ENCODE results near the gene GLG1.
A peak's percentile ranks its signal among the peaks of the same experiment; 100 is the strongest.
"Not testable (repeated sequence)": the region's sequence is repeated elsewhere in the genome, so short reads cannot be mapped to it uniquely, and the experiment has no call there.

GLG1 gene

DNA sequence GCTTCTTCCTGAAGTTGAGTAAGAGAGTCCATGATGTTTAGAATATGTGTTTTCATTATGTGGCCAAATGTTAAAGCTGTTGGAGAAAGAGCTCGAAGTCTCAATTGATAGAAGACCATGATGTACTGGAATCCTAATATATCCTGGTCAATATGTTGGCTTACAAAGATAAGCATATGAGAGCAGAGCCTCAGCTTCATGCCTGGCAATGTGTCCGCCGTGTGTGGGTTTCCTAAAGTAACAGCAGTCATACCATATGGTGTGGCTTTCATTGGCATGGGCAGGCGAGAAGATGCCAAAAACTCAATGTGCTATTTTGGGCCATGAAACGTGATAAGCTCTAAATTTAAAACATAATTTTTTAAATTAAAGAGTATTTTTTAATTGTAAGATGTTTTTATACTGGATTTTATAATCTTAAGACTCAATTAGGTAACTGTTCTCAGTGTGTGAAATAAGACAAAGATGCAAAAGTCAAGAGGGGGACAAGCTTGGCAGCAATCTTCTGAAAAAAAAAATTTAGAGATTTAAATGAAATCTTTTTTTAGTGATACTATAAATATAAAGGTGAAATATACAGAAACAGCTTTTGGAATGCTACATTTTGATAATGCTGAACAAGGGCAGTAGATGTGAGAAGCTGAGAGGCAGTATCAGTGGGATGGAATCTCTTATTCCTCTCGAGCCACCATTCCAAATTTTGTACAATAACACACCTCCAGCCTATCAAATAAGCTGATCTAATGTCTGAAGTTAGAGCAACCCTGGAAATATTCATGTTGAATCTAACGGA is 56.5 kb downstream of the GLG1 start:
- H3K27me3 Mint-ChIP-seq; H3K4me3 Mint-ChIP-seq; H3K9me3 Mint-ChIP-seq (ENCODE audit: low read depth); H3K36me3 Mint-ChIP-seq; H3K27ac Mint-ChIP-seq: not testable (repeated sequence)
- peaks cover 17% of the 10 kb centered on the region for H3K4me1 Mint-ChIP-seq (ENCODE audit: low read depth)

DNA sequence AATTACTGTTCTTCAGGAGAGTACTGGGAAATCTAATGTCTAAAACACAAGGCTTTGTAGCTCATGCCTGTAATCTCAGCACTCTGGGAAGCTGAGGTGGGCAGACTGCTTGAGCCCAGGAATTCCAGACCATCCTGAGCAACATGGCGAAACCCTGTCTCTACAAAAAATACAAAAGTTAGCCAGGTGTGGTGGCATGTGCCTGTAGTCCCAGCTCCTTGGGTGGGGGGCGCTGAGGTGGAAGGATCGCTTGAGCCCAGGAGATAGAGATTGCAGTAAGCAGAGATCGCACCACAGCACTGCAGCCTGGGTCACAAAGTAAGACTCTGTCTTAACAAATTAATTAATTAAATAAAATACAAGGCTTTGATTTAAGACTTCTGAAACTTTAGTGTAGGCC is 60.8 kb downstream of the GLG1 start:
- H3K4me3 Mint-ChIP-seq; H3K27ac Mint-ChIP-seq; H3K9me3 Mint-ChIP-seq (ENCODE audit: low read depth); H3K36me3 Mint-ChIP-seq; H3K27me3 Mint-ChIP-seq: not testable (repeated sequence)
- peaks cover 29% of the 10 kb centered on the region for H3K4me1 Mint-ChIP-seq (ENCODE audit: low read depth)

DNA sequence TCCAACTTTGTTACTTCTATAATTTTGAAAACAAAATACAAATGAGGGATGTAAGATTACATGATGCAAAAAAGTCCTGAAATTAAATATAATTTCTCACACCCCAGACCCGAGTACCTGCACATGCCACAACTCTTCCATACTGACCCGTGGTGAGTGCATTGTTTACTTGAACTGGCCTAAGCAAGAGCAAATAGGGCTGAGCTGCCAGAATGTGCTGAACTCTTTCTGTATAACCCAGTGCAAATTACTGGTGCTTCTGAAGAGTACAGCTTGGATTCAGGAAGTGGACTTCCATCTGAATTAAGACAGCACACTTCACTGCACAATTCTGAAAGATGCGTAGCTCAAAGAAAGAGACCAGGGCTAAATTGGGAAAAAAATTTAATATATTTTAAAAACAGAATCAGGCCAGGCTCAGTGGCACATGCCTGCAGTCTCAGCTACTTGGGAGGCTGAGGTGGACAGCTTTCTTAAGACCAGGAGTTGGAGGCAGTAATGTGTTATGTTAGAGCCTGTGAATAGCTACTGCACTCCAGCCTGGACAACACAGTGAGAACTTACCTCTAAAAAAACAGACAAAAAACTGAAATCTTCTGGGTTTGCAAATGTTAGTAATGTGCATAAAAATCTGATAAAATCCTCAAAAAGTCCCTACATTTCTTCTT is 63.9 kb downstream of the GLG1 start:
- not testable (repeated sequence) for H3K27me3 Mint-ChIP-seq; H3K36me3 Mint-ChIP-seq; H3K4me3 Mint-ChIP-seq; H3K27ac Mint-ChIP-seq; H3K9me3 Mint-ChIP-seq (ENCODE audit: low read depth)
- peaks cover 32% of the 10 kb centered on the region for H3K4me1 Mint-ChIP-seq (ENCODE audit: low read depth)

DNA sequence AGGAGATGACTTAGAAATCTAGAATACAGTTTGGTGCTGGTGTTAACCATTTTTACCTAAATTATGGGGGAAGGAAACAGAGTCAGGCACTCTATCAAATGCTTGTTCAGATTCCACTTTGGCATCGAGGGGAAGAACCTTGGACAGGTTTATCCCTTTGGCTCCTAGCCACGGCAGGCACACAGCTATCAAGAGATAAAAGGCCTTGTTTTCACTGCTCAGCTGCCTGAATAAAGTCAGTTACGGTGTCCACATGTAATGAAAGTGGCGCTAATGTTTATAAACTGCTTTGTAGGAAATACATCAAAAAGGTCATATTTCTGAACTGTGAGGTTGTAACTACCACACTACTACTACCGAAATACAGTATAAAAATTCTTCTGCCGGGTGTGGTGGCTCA is 66.3 kb downstream of the GLG1 start:
- not testable (repeated sequence) for H3K36me3 Mint-ChIP-seq; H3K9me3 Mint-ChIP-seq (ENCODE audit: low read depth); H3K4me3 Mint-ChIP-seq; H3K27ac Mint-ChIP-seq; H3K27me3 Mint-ChIP-seq
- peaks cover 36% of the 10 kb centered on the region for H3K4me1 Mint-ChIP-seq (ENCODE audit: low read depth)

DNA sequence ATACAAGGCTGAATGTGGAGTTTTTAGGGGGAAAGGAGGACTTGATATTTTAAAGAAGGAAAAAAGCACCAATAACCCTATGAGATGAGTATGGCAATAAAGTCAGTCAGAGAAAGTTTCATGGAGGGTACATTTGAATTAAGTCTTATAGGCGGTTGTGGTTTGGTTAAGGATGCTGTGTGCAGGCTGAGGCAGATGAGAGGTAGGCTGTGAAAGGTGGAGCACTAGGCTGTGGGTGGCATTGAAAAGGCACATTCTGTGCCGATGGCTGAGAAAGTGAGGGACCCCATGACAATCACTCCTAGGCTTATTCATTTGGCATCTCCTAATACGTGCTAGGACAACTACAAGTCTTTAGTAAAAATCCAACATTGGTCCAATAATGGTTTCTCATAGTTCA is 68.1 kb downstream of the GLG1 start:
- H3K4me1 Mint-ChIP-seq (ENCODE audit: low read depth) = peaks cover 40% of the 10 kb centered on the region
- not testable (repeated sequence) for H3K27me3 Mint-ChIP-seq; H3K4me3 Mint-ChIP-seq; H3K36me3 Mint-ChIP-seq; H3K27ac Mint-ChIP-seq; H3K9me3 Mint-ChIP-seq (ENCODE audit: low read depth)

DNA sequence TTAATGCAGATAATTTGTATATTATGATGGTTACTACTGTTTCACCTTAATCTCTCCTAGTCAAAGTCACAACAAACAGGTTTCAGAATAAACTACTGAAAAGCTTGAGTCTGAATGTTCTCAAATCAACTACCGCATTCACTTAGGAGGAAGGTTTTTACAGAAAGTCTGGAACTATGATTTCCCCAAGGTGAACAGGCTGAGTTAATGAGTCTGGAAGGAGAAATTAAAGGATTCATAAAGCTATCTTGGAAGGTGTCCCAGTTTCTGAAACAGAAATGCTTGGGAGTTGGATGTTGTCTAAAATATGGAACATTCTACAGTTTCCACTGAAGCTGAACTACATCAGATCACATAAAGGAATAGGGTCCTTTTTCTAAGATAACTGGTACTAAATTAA is 69.2 kb downstream of the GLG1 start:
- not testable (repeated sequence) for H3K9me3 Mint-ChIP-seq (ENCODE audit: low read depth); H3K27me3 Mint-ChIP-seq; H3K4me3 Mint-ChIP-seq; H3K36me3 Mint-ChIP-seq
- H3K4me1 Mint-ChIP-seq (ENCODE audit: low read depth) = peaks cover 37% of the 10 kb centered on the region
- peak overlapping the region; percentile 22 for H3K27ac Mint-ChIP-seq

DNA sequence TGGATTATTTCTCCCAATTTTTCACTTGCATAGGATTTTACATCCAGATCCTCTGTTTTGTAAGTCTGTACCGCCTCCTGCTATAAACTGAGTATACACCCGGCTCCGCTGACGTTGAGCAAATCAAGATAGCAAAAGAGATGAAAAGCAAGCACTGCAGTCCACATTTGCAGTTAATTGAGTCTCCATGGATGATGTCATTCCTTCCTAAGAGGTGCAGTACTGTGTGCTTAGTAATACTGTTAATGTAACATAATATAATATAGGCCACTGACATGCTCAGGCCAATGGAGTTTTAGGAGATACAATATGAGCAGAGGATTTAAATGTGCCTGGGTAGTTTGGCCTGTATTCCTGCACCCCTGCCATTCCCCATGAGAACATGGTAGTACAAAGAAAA is 72.3 kb downstream of the GLG1 start:
- not testable (repeated sequence) for H3K36me3 Mint-ChIP-seq; H3K9me3 Mint-ChIP-seq (ENCODE audit: low read depth); H3K27me3 Mint-ChIP-seq; H3K4me3 Mint-ChIP-seq
- H3K27ac Mint-ChIP-seq = peak overlapping the region; percentile 18
- H3K4me1 Mint-ChIP-seq (ENCODE audit: low read depth) = peaks cover 38% of the 10 kb centered on the region

DNA sequence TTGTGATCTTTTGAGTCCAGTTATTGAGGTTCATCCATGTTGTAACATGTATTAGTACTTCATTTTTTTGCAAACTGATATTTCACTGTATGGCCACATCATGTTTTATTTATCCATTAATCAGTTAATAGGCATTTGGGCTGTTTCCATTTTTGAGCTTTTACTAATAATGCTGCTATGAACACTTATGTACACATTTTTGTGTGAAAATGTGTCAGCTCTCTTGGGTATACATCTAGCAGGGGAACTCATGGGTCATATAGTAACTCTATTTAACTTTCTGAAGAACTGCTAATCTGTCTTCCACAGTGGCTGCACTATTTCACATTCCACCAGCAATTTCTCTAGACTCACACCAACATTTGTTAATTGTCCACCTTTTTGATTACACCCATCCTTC is 82.0 kb downstream of the GLG1 start:
- Mint-ChIP-seq H3K36me3 (peaks cover 14% of the 10 kb centered on the region), H3K9me3 (ENCODE audit: low read depth) (peaks cover 2% of the 10 kb centered on the region), H3K4me1 (ENCODE audit: low read depth) (peaks cover 4% of the 10 kb centered on the region), H3K27ac (peak overlapping the region; percentile 37), H3K27me3 (no peaks in the 10 kb centered on the region), H3K4me3 (no peak overlapping the region)

DNA sequence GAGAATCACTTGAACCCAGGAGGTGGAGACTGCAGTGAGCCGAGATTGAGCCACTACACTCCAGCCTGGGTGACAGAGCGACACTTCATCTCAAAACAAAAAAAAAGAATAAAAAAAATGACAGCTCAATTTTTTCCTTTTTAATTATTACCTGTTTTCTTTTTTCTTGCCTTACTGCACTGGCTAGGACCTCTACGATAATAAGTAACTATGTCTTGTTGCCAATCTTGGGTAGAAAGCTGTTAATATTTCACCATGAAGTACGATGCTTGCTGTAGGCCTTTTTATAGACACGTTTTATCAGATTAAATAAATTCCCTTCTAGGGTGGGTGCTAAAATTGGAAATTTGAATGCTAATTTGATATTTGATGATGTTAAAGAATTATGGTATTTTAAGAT is 82.8 kb downstream of the GLG1 start:
- no peak overlapping the region for H3K4me3 Mint-ChIP-seq
- peaks cover 4% of the 10 kb centered on the region for H3K4me1 Mint-ChIP-seq (ENCODE audit: low read depth)
- peaks cover 7% of the 10 kb centered on the region for H3K9me3 Mint-ChIP-seq (ENCODE audit: low read depth)
- no peak overlapping the region for H3K27ac Mint-ChIP-seq
- no peaks in the 10 kb centered on the region for H3K27me3 Mint-ChIP-seq
- peaks cover 19% of the 10 kb centered on the region for H3K36me3 Mint-ChIP-seq

DNA sequence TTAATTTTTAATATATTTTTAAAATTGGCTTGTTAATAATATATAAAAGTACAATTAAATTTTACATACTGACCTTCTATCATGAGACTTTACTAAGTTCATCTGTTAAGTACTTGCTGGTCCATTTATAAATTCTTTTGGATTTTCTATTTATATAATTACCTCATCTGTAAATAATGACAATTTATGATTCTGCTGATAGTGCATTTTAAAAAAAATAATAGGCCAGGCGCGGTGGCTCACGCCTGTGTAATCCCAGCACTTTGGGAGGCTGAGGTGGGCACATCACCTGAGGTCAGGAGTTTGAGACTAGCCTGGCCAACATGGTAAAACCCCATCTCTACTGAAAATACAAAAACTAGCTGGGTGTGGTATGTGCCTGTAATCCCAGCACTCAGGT is 83.2 kb downstream of the GLG1 start:
- H3K4me3 Mint-ChIP-seq; H3K9me3 Mint-ChIP-seq (ENCODE audit: low read depth); H3K27ac Mint-ChIP-seq; H3K27me3 Mint-ChIP-seq; H3K4me1 Mint-ChIP-seq (ENCODE audit: low read depth): not testable (repeated sequence)
- peaks cover 19% of the 10 kb centered on the region for H3K36me3 Mint-ChIP-seq

DNA sequence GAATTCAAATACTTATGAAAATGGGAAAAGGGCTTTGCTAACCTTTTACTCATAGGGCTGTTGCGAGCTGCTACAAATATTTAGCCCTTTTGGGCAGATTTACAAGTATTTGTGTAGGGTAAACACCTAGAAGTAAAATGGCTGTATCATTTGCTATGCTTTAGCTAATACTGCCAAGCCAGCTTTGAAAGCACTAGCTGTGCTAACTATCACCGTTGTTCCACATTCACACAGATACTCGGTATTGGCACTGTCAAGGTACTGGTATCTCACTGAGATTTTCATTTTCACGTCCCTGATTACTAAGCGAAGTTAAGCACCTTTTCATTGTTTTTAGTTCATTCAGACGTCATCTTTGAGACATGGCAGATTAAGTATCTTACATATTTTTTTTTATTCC is 84.8 kb downstream of the GLG1 start:
- Mint-ChIP-seq H3K4me3 (no peak overlapping the region), H3K4me1 (ENCODE audit: low read depth) (peaks cover 18% of the 10 kb centered on the region), H3K27me3 (no peaks in the 10 kb centered on the region), H3K36me3 (peaks cover 19% of the 10 kb centered on the region), H3K9me3 (ENCODE audit: low read depth) (peaks cover 7% of the 10 kb centered on the region), H3K27ac (peak overlapping the region; percentile 2)

DNA sequence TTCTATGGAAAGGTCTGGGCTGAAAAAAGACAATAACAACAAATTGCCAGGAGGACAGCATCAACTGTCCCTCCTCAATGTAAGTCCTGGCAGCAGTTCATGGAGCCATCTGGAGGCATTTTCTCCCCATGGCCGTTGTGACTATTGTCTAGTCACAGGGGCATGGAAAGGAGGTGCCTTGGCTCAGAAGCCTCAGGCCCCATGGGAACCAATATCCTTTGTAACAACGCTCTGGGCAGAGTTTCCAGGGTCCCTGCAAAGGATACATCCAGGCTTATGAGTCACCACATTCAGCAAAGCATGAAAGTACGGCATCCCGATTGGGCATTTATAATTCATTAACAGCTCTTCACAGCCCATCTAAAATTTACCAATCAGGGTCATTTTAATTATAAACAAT is 85.2 kb downstream of the GLG1 start:
- peaks cover 23% of the 10 kb centered on the region for H3K4me1 Mint-ChIP-seq (ENCODE audit: low read depth)
- H3K9me3 Mint-ChIP-seq (ENCODE audit: low read depth) = peaks cover 7% of the 10 kb centered on the region
- H3K27me3 Mint-ChIP-seq = no peaks in the 10 kb centered on the region
- H3K36me3 Mint-ChIP-seq = peaks cover 17% of the 10 kb centered on the region
- peak overlapping the region; percentile 34 for H3K27ac Mint-ChIP-seq
- no peak overlapping the region for H3K4me3 Mint-ChIP-seq

DNA sequence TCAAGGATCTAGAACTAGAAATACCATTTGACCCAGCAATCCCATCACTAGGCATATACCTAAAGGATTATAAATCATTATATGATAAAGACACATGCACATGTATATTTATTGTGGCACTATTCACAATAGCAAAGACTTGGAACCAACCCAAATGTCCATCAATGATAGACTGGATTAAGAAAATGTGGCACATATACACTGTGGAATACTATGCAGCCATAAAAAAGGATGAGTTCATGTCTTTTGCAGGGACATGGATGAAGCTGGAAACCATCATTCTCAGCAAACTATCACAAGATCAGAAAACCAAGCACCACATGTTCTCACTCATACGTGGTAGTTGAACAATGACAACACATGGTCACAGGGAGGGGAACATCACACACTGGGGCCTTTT is 88.0 kb downstream of the GLG1 start:
- H3K27ac Mint-ChIP-seq; H3K36me3 Mint-ChIP-seq; H3K27me3 Mint-ChIP-seq; H3K9me3 Mint-ChIP-seq (ENCODE audit: low read depth); H3K4me3 Mint-ChIP-seq: not testable (repeated sequence)
- peaks cover 47% of the 10 kb centered on the region for H3K4me1 Mint-ChIP-seq (ENCODE audit: low read depth)

DNA sequence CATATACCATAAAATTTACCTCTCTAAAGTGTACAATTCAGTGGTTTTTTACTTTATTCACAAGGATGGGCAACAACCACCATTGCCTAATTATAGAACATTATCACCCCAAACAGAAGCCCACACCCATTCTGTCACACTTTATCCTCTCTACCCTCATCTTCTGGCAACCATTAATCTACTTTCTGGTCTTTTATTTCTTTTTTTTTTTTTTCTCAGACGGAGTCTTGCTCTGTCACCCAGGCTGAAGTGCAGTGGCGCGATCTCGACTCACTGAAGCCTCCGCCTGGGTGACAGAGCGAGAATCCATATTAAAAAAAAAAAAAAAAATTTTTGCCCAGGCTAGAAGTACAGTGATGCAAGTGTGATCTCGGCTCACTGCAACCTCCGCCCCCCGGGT is 95.0 kb downstream of the GLG1 start:
- Mint-ChIP-seq H3K4me3 (no peak overlapping the region), H3K36me3 (peaks cover 8% of the 10 kb centered on the region), H3K9me3 (ENCODE audit: low read depth) (no peaks in the 10 kb centered on the region), H3K4me1 (ENCODE audit: low read depth) (peaks cover 48% of the 10 kb centered on the region), H3K27ac (peak overlapping the region; percentile 5), H3K27me3 (no peaks in the 10 kb centered on the region)

DNA sequence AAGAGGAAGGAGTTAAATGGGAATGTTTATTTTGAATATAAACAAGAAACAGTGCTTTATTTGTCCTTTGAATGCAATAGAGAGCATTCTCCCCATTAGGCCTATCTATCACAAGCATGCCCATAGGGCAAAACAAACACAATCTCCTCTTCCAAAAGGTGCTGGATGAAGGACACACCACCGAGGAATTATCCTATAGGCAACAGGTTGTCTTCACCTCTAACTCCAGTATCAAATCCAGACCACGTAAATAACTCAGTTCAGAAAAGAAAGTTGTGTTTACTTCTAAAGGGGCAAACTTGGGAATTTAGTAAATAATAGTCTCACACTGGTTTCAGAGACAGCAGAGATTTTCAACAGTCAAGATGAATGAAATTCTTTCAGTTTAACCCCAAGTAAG is 101.9 kb downstream of the GLG1 start:
- no peak overlapping the region for H3K4me3 Mint-ChIP-seq
- H3K27ac Mint-ChIP-seq = no peak overlapping the region
- no peaks in the 10 kb centered on the region for H3K27me3 Mint-ChIP-seq
- H3K36me3 Mint-ChIP-seq = peaks cover 7% of the 10 kb centered on the region
- peaks cover 14% of the 10 kb centered on the region for H3K4me1 Mint-ChIP-seq (ENCODE audit: low read depth)
- no peaks in the 10 kb centered on the region for H3K9me3 Mint-ChIP-seq (ENCODE audit: low read depth)

DNA sequence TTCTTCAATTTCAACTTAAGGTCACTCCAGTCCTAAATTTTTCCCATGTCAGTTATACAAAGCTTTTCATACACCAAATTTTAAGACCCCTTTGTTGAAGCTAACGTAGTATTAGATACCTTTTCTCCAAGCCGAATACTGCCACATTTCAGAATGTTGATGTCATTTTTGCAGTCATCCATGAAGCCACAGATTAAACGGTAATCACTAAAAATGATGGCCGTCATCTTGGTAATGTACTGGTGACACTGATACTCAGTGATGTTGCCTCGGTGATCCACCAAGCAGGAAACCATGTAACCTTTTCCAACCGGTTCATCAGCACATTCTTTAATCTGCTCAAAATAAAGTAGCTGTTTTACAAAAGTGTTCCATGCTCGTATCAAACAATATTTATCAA is 103.5 kb downstream of the GLG1 start:
- Mint-ChIP-seq H3K4me1 (ENCODE audit: low read depth) (peaks cover 9% of the 10 kb centered on the region), H3K4me3 (no peak overlapping the region), H3K36me3 (peaks cover 3% of the 10 kb centered on the region), H3K9me3 (ENCODE audit: low read depth) (no peaks in the 10 kb centered on the region), H3K27ac (no peak overlapping the region), H3K27me3 (no peaks in the 10 kb centered on the region)
